HG03097 (cell line): ENCODE results near the gene APLP2.

Source experiments
- ATAC-seq: cut with Tn5 transposase; IDR thresholded peaks from one replicate; pipeline ENCODE4 v1.9.1; 2021; ENCODE audit not compliant: unreplicated experiment, low FRiP score

The APLP2 gene

DNA sequence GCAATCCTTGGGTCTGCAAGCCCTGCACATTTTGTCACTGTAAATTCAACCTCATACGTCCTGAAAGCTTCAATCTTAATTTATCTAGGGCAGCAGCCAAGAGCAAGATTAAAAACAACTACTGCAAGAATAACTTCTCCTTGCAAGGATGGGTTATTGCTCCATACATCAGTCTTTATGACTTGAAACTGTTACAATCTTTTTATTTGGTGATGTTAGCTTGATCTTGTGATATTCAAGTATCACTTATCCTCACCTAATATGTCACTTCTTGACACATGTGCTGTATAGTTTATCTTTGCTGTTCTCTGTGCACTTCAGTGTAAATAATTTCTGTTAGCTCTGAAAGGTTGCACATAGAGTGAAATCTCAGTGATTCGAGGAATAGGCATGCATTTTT is 14.7 kb upstream of the APLP2 start:
- no peak for ATAC-seq

DNA sequence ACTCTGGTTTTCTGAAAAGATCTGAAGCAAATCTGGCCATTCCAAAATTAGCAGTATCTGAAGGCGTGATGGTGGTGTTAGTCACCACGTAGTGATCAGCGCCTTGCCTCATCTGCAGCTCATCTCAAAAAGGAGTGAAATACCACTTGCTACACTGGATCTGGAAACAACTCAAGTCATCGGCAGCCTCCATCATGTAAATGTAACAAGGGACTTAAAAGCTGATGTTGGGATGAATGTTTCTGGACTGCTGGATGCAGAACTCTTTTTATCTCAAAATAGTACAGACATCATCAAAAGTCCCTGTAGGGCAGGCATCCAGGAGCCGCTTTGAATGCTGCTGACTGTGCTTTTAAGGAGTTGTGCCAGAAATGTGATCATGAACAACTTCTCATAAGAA is 14.1 kb upstream of the APLP2 start:
- no peak for ATAC-seq

DNA sequence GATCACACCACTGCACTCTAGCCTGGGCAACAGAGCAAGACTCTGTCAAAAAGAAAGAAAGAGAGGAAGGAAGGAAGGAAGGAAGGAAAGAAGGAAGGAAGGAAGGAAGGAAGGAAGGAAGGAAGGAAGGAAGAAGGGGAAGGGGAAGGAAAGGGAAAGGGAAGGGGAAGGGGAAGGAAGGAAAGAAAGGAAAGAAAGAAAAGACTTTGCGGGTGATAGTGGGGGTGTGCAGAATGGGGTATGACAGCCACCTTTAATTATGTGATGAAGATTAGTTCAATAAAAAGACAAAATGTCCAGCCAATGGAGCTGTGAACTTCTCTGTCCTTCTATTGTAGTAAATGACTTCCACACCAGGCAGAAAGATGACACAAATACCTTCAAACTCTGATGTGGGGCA is 8.7 kb upstream of the APLP2 start:
- ATAC-seq = no peak

DNA sequence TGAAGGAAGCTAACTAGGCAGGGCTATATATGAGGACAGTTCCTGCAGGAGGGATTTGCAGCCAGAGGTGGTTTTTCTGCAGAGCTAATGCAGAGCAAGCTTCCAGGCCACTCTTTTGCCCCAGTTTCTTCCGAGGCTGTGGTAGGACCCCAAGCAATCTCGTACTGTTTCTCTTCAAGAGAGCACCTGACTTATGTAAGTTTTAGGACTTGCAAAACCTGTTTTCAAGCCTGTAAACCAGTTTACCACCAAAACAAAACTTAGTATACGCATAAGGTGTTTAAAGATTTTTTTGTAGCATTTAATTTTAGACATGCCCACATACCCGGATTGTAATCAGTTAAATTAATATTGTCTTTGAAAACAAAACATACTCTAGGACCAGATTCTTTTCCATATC is 7.7 kb upstream of the APLP2 start:
- no peak for ATAC-seq

DNA sequence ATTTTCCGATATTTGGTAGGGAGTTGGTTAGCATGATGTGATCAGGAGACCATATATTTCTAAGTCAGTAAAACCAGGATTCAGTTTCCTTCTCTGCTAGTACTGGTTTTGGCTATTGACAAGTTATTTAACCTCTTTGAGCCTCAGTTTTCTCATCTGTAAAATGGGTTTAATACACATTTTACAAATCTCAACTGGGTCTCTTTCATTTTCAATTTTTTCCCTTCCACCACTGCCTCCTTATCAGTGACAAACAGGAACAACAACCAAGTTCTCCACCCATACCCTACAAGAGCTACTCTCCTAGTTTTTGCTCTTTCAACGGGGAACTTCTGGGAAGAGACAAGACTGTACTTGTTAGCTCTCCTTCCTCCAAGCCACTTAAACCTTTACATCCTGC is 6.2 kb upstream of the APLP2 start:
- no peak for ATAC-seq

DNA sequence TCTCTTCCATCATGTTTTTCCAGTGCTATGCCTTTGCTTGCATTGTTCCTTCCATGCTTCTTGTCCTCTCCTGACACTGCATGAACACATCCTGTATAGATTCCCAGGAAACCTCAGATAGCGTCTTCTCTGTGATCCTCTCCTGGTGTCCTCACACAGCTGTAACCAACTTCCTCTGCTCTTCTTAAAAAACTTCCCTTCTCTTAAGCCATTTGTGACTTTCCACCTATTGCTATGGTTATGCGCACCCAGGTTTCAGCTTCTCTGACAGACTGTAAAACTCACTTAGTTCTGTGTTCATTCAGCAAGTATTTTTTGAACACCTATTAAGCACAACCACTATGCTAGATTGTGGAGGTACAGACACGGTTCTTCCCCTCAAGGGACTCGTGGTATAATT is 5.1 kb upstream of the APLP2 start:
- no peak for ATAC-seq

DNA sequence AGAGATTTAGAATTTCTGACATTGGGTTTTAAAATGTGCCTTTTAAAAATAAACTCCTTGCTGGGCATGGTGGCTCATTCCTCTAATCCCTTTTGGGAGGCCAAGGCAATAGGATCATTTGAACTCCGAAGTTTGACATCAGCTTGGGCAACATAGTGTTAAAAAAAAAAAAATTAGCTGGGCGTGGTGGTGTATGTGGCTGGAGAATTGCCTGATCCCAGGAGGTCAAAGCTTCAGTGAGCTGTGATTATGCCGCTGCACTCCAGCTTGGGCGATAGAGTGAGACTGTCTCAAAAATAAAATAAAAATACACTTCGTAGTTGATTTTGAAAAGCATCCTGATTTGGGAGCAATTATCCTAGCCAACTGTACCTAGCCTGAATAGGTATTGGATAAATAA is 3.4 kb upstream of the APLP2 start:
- ATAC-seq = no peak

DNA sequence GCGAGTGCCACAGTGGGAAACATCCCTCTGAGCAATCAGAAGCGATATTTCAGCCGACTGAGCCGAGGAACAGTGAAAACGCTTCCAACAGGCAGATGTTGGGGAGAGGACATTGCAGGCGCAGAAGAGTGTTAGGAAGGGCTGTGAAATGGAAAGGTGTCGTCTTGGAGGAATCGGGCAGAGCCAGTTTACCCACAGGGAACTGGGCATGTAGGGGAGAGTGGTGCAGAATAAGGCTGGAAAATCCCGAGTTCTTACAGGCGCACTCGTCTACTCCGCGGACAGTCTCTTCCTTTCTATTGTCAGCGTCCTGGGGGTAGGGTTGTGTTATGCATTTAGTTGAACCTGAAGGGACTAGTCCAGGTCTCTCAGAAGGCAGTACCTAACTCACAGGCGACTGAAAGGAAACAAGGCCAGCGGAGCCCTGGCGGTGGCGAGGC is 1.1 kb upstream of the APLP2 start:
- no peak for ATAC-seq

DNA sequence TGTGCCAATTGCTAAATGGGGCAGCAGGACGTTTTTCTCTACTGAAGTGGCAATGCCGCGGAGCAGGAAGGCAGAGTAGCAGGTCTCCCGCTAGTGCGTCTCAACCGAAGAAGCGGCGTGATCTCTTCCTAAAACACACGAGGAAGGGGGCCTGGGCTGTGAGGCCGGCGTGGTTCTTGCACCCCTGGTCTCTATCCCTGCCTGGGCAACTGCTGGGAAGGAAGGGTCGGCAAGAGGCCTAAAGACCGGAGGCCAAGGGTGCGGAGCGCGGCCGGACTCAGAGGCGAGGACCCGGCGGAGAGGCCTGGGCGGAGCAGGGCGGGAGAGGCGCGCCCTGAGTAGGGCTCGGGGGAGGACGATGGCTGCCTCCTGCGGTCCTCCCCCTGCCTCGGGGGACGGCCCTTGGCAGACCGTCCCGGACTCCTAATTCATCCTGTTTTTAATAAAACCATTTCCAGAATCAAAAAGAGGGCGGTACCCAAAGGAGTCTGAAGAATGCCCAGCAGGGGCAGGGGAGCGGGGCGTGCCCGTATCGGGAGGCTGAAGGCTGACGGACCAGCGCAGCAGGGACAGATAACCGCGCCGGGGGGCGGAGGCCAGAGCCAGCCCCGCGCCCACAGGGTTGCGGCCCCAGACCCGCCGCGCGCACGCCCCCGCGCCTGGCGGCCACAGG is 572 bp upstream of the APLP2 start:
- peak; percentile 44 for ATAC-seq

DNA sequence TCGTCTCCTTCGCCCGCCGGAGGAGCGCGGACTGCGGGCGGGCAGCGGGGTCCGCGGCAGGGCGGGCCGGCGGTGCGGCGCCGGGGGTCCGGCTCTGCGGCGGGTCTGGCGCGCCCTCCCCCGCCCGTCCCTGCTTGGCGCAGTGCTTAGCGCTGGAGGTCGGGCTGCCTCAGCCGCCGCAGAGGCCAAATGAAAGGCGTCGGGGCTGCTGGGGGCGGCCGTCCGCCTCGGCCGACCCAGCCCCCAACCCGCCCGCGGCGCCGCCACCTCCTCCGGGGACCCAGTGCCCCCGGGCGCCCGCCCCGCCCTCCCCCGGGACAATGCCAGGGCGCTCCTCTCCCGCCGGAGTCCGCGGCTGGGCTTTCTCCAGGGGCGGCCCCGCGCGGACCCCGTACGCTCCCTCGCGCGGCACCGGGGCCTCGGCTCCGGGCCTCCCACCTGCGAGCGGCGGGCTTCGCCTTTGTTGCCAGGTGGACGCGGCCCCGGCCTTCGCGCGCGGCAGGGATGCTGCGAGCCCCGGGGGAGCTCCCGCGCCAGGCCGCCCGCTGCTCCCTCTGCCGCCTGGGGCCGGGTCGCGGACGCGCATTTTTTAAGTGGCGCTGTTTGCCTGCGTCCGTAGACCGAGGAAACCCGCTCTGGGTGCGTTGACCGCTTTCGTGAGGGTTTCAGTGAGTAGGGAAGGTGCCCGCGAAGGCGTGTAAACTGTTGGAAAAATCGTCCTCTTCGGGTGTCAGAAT is 583 bp downstream of the APLP2 start:
- peak; percentile 19 for ATAC-seq

DNA sequence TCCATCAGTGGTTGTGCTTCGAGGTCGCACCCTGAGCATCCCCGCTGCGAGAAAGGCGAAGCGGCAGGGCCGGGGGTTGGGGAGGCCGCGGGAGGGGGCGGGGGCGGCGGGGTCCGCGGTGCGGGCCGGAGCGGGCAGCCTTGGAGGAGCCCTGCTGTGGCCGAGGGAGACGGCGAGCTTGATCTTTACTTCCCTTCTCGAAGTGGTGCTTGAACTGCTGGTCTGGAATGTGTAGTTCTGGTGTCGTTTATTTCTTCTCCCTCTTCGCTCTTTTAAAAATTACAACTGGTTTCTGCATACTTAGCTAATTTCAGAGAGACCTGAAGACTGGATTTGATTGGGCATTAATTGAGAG is 1.1 kb downstream of the APLP2 start:
- no peak for ATAC-seq

DNA sequence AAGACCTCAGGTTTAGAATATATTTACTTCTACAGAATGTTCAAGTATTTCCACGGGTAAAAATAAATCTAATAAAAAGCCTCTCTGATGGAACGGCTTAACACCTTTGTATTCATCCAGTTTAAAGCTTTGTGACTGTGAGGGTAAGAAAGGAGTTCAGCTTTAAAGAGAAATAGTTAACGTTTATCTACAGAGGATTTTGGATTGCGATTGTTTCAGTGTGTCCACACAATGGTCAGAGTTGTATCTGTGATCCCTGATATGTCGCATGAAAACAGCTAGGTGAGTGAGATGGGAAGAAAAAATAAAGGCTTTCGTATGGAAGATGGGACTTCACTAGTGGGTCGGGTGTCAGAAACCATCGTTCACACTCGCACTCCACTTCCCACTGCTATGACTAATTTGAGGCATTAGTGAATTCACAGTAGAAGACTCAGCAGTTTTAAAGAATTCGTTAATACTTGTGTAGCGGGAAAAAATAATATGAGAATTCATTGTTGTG is 1.6 kb downstream of the APLP2 start:
- no peak for ATAC-seq

DNA sequence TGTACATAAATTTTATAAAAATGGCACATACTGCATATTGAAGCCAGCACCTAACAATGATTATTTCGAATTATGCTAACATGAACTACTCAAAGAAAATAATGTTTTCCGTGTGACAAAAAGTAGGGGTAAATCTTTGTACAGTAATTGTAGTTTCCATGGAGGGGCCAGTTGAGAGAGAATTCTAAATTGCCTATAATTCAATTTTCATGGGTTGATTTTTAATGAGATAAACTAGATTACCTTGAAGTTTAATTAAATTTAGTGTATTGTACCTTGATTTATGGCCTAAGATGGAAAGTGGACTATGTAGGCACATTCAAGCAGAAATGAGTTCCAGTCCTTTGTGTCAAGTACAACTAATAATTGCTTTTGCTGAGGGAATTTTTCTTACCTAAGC is 5.0 kb downstream of the APLP2 start:
- no peak for ATAC-seq

DNA sequence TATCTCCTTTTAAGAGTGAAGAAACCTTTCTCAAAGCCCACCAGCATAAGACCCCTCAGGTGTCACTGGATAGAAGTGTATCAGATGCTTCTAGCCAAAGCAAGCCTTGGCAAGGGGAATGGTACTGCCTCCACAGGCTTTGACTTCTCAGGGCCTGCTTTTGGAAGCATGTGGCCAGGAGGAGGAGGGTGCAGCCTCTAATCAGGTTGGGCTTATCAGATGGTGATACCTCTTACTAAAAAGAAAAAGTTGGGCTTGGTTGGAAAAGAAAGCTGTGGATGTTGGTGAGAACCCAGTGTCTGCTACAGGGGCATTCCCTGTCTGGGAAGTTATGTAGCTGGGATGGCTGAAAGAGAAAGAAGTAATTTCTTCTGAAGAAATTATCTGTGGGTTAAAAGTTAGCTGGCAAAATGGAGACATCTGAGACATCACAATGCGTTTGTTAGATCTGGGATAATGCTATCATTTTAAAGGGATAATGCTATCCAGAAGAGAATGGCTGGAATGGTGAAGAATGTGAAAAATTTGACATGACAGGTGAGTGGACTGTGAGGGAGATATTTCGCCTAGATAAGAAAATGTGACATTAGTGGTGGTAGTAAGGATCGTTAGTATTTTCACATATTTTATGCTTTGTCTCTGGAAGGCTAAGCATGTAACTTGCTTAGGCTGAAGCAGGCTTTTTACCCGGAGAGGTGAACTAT is 7.2 kb downstream of the APLP2 start:
- ATAC-seq = no peak

DNA sequence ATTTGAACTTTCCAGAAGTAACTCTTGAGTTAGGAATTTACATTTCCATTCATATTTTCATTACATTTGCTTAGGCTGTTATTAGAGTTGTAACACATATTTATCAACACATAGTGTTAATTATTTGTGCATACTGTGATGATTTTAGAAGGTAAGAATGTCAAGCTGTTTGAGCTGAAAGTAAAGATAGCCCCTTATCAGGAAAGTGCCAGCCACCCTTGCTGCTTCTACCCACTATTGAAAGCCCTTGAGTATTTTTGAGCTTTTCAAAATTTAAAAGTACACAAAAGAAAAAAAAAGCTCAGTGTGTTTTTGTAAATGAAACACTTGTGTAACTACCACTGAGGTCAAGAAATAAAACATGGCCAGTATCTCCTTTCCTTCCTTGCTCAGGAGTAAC is 8.0 kb downstream of the APLP2 start:
- no peak for ATAC-seq

DNA sequence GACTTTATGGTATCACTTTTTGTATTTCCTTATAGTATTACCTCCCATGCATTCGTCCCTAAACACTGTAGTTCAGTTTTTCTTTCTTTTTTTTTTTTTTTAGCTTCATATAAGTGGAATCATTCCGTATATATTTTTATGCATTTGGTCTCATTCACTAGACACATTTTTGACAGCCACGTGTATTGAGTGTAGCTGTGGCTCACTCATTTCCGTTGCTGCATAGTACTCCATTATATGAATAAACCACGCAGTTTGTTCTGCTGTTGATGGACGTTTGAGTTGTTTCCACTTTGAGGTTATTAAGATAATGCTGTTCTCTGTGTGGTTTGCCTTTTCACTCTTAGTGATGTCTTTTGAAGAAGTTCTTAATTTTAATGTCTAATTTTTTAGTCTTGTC is 8.4 kb downstream of the APLP2 start:
- ATAC-seq = no peak

DNA sequence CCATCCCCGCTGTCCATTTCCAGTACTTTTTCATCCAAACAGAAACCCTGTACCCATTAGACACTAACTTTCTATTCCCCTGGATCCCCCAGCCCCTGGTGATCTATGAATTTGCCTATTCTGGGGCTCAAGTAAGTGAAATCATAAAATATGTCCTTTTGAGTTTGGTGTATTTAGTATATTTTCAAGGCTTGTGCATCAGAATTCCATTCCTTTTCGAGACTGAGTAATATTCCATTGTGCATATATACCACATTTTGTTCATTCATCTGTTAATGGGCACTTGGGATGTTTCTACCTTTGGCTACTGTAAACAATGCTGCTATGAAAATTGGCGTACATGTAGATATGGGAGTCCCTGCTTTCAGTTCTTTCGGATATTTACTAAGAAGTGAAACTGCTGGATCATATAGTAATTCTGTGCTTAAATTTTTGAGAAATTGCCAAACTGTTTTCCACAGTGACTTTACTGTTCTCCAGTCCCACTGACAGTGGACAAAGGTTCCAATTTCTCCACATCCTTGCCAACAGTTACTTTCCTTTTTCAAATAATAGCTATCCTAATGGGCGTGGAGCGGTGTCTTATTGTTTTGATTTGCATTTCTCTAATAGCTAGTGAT is 16.1 kb downstream of the APLP2 start:
- ATAC-seq = no peak

DNA sequence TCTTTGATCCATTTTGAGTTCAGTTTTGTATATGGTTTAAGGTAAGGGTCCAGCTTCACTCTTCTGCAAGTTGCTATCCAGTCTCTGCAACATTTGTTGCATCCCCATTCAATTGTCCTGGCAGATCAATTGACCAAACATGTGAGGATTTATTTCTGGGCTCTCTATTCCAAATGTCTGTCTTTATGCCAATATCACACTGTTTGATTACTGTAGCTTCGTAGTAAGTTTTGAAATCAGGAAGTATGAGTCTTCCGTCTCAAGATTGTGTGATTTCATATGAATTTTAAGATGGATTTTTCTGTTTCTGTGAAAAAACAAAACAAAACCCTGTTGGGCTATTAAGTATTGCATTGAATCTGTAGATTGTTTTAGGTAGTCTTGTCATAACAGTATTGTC is 17.0 kb downstream of the APLP2 start:
- no peak for ATAC-seq

DNA sequence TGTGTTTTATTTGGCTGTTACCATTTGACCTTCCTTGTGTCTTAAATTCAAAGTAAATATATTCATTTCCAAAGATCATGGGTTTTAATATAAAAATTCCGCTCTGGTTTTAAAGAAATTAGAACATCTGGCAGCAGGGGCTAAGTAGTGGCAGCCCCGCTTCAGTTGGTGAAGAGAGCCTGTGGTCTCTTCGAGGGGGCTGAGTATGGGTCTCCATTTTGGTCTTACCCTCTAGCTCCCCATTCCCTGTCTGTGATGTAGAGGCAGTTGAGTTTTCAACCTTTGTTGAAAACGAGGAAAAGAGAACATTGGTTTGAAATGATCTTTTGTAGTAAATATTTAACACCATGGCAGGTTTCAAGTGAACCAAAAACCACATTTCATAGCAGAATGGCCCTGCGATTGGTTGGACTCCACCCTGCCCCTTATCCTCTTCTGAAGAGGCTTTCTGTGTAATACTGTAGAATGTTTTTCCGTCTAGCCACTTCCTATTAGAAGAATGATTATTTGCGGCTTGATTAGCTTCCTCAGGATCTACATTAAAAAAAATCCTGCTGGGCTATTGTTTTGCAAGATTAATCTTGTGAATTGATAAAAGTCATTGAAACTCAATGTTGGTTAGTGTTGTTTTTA is 17.7 kb downstream of the APLP2 start:
- ATAC-seq = no peak

DNA sequence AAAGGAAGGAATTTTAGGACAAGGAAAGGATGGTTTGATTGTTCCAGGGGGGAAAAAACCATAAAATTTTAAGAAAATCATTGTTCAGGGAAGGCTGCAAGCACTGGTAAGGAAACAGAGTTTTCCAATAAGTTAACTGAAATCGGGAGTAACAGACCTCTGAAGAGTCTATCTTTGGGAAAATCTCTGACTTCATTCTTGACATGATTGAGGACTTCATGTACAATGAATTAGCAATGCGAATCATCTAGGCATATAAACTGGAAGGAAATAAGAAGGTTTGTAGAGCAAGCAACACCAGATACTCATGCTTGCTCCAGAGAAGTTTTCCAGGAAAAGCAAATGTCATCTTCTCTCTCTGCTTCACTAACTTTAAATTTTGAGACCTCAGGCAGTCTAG is 18.5 kb downstream of the APLP2 start:
- no peak for ATAC-seq
